Left lung (tissue), 10 donors: ENCODE results near the gene CRIM1. TPM values are rescaled to one million over a fixed set of nuclear protein-coding genes. Genes with fewer than 3 reads are reported as not detected.

ENCODE experiments used
- ATAC-seq: fragments of 200-7000 bp; cut with Tn5 transposase; one replicate; pipeline ENCODE4 v1.9.1; 2020; ENCODE audit warnings: moderate library complexity
- DNase-seq, 4 donors: peaks; one replicate each; pipeline ENCODE4 v3.0.0-alpha.2; 2013 to 2020
- H3K27ac ChIP-seq, 2 donors: fragments of 200-600 bp; sonication (generic) in 1 of 2; one replicate each; pipeline versions ENCODE4 v1.5.0 to v1.8.0; 2020 to 2021
- H3K27me3 ChIP-seq, 2 donors: fragments of 200-600 bp; sonication (generic) in 1 of 2; one replicate each; pipeline versions ENCODE4 v1.5.0 to v1.8.0; 2020 to 2021
- H3K36me3 ChIP-seq, 2 donors: fragments of 200-600 bp; sonication (generic) in 1 of 2; one replicate each; pipeline versions ENCODE4 v1.5.0 to v1.8.0; 2020 to 2021
- H3K4me1 ChIP-seq, 2 donors: fragments of 200-600 bp; one replicate each; pipeline ENCODE4 v1.8.0; 2021
- H3K4me3 ChIP-seq, 2 donors: fragments of 200-600 bp; sonication (generic) in 1 of 2; one replicate each; pipeline versions ENCODE4 v1.5.0 to v1.8.0; 2020 to 2021; ENCODE audit warnings: mild to moderate bottlenecking in 1 of 2
- H3K9me3 ChIP-seq, 2 donors: fragments of 200-600 bp; sonication (generic) in 1 of 2; one replicate each; pipeline versions ENCODE4 v1.5.0 to v1.8.0; 2020 to 2021
- CTCF ChIP-seq, 2 donors: fragments of 200-600 bp; sonication (generic) in 1 of 2; IDR thresholded peaks; one replicate each; pipeline versions ENCODE4 v1.5.0 to v1.8.0; 2021; ENCODE audit warnings: antibody characterized with exemption in 2 of 2
- intact Hi-C, 2 donors: fragments of 100-400 bp; cut with DNase I; formaldehyde crosslinking; loops; one replicate each; pipeline versions ENCODE4 v1.11.2 to v1.14.2; 2022
- polyA plus RNA-seq, 6 donors: library from polyadenylated mRNA; unstranded; fragments of 120-200 nt; gene quantifications; one replicate each; pipeline ENCODE4 v1.2.1, GENCODE V29; 2013; ENCODE audit not compliant: insufficient read length in 6 of 6
- total RNA-seq, 2 donors: library from RNA; stranded (reverse); fragmentation: NEBNext Ultra II Directional; extraction: Animal tissue kit (Norgen Biotek cat#: 25700); gene quantifications; one replicate each; pipeline ENCODE4 v1.2.1, GENCODE V29; 2021
- donor health status: DM: no; HTN: yes; CAD: no.
- donor health status: DM: no; HTN: no; CAD: no.

Gene CRIM1
- total and polyA plus RNA-seq, 8 donors: 28.7 to 72.9 (median 31.4) TPM

- DNase-seq (no peak), ATAC-seq (no peak)
- Histone ChIP-seq H3K4me3 (no peak overlapping the region), H3K27ac (no peak overlapping the region), H3K27me3 (no peaks in the 10 kb centered on the region), H3K9me3 (no peaks in the 10 kb centered on the region), H3K36me3 (peaks cover 0 to 82% of the 10 kb centered on the region in 2 donors), H3K4me1 (peaks cover 0 to 23% of the 10 kb centered on the region in 2 donors)
- intact Hi-C loops: no loop called here
- no peak for TF ChIP-seq CTCF (IDR thresholded peaks at IDR 0.05)
Observed at GRCh38 chr2:36586672-36587071, 231.1 kb downstream of the CRIM1 start.

- intact Hi-C loops: no loop called here
- TF ChIP-seq CTCF (IDR thresholded peaks at IDR 0.05): no peak
- no peak overlapping the region for H3K27ac ChIP-seq
- H3K9me3 ChIP-seq: no peaks in the 10 kb centered on the region
- peaks cover 0 to 24% of the 10 kb centered on the region in 2 donors for H3K4me1 ChIP-seq
- no peak overlapping the region for H3K4me3 ChIP-seq
- H3K36me3 ChIP-seq: peaks cover 0 to 81% of the 10 kb centered on the region in 2 donors
- no peak for ATAC-seq
- no peaks in the 10 kb centered on the region for H3K27me3 ChIP-seq
- DNase-seq: no peak
Observed at GRCh38 chr2:36587101-36587500, 231.5 kb downstream of the CRIM1 start.

- peaks cover 0 to 24% of the 10 kb centered on the region in 2 donors for H3K4me1 ChIP-seq
- no peaks in the 10 kb centered on the region for H3K9me3 ChIP-seq
- ATAC-seq: no peak
- no peak overlapping the region for H3K4me3 ChIP-seq
- H3K27me3 ChIP-seq: no peaks in the 10 kb centered on the region
- H3K36me3 ChIP-seq: peaks cover 0 to 76% of the 10 kb centered on the region in 2 donors
- H3K27ac ChIP-seq: no peak overlapping the region
- intact Hi-C loops: no loop called here
- TF ChIP-seq CTCF (IDR thresholded peaks at IDR 0.05): no peak
- no peak for DNase-seq
Observed at GRCh38 chr2:36587556-36587955, 232.0 kb downstream of the CRIM1 start.

- peaks cover 0 to 10% of the 10 kb centered on the region in 2 donors for H3K4me1 ChIP-seq
- TF ChIP-seq CTCF (IDR thresholded peaks at IDR 0.05): no peak
- DNase-seq: no peak
- no peak overlapping the region for H3K4me3 ChIP-seq
- intact Hi-C loops: no loop called here
- H3K36me3 ChIP-seq: peaks cover 0 to 59% of the 10 kb centered on the region in 2 donors
- H3K27me3 ChIP-seq: no peaks in the 10 kb centered on the region
- no peak overlapping the region for H3K27ac ChIP-seq
- H3K9me3 ChIP-seq: no peaks in the 10 kb centered on the region
- no peak for ATAC-seq
Observed at GRCh38 chr2:36589230-36589630, 233.7 kb downstream of the CRIM1 start.

- DNase-seq (no peak), ATAC-seq (no peak)
- intact Hi-C loops: no loop called here
- H3K36me3 ChIP-seq: peaks cover 0 to 10% of the 10 kb centered on the region in 2 donors
- H3K4me1 ChIP-seq: peaks cover 12 to 35% of the 10 kb centered on the region in 2 donors
- H3K9me3 ChIP-seq: no peaks in the 10 kb centered on the region
- H3K4me3 ChIP-seq: no peak overlapping the region
- no peak for TF ChIP-seq CTCF (IDR thresholded peaks at IDR 0.05)
- H3K27me3 ChIP-seq: no peaks in the 10 kb centered on the region
- H3K27ac ChIP-seq: no peak overlapping the region
Observed at GRCh38 chr2:36594849-36595248, 239.3 kb downstream of the CRIM1 start.
